ENCODE measurements around the gene PALD1. TPM values are rescaled to one million over a fixed set of nuclear protein-coding genes. Genes with fewer than 3 reads are reported as not detected.

Gene PALD1
- polyA plus RNA-seq, 2 of the 4 experiments (the other 2 are of a cell fraction): 3.6 to 5.5 TPM

GRCh38 chr10:70582793-70583668 lies 104.5 kb downstream of the PALD1 start:
- CTCF ChIA-PET: interaction anchor here (1.1 to 1.3 kb wide), 2 partner anchors 23 to 34 kb away, joined by 3 to 4 read pairs; no protein-coding TSS in a partner anchor
- Histone ChIP-seq H3K4me2 (no peak overlapping the region), H3K9me3 (no peaks in the 10 kb centered on the region), H3K27ac (no peak overlapping the region), H3K4me1 (no peaks in the 10 kb centered on the region), H3K4me3 (no peak overlapping the region)
- WGBS (ENCODE audit: missing lambda C conversion rate): 73% methylated on average over 13 of the region's 19 CpGs
- FAIRE-seq (no peak), DNase-seq (ENCODE audit: low read depth in 1 of 2, low spot score in 1 of 2) (no peak), ATAC-seq (no peak)
- POLR2A ChIA-PET: no interaction called here
- TF ChIP-seq GATA3 (IDR thresholded peaks at IDR 0.05; ENCODE audit: borderline replicate concordance): no peak
- TF ChIP-seq CBX2 (IDR thresholded peaks at IDR 0.05; ENCODE audit: borderline replicate concordance, low read depth): no peak
- TF ChIP-seq JUN (IDR thresholded peaks at IDR 0.05): no peak
- no peak for TF ChIP-seq PHF8 (IDR thresholded peaks at IDR 0.05; ENCODE audit: borderline replicate concordance, low read depth)
- TF ChIP-seq KDM5A (IDR thresholded peaks at IDR 0.05): no peak
- no peak for TF ChIP-seq CHD4 (IDR thresholded peaks at IDR 0.05; ENCODE audit: borderline replicate concordance)
- no peak for TF ChIP-seq POLR2A (IDR thresholded peaks at IDR 0.05; ENCODE audit: low read length)
- no peak for TF ChIP-seq POLR2AphosphoS2 (conservative IDR thresholded peaks at IDR 0.05; ENCODE audit: low read length)
- TF ChIP-seq CBX8 (IDR thresholded peaks at IDR 0.05): no peak
- no peak for TF ChIP-seq ZSCAN20 (CRISPR knock-in tag; IDR thresholded peaks at IDR 0.05)
- TF ChIP-seq KDM1A (IDR thresholded peaks at IDR 0.05; ENCODE audit: low read depth): no peak
- TF ChIP-seq CEBPB (IDR thresholded peaks at IDR 0.05): no peak
- TF ChIP-seq MAX (IDR thresholded peaks at IDR 0.05): no peak
- TF ChIP-seq MAFK (IDR thresholded peaks at IDR 0.05; ENCODE audit: partially characterized antibody): no peak
- no peak for TF ChIP-seq EHMT2 (IDR thresholded peaks at IDR 0.05; ENCODE audit: low read depth)
- no peak for TF ChIP-seq FOSB (CRISPR knock-in tag; IDR thresholded peaks at IDR 0.05)
- TF ChIP-seq FOSL2 (IDR thresholded peaks at IDR 0.05): no peak
- TF ChIP-seq FOSL2 (CRISPR knock-in tag; IDR thresholded peaks at IDR 0.05): no peak
- no peak for TF ChIP-seq RAD21 (conservative IDR thresholded peaks at IDR 0.05 in 1 of 2, IDR thresholded peaks at IDR 0.05 in 1 of 2)
- TF ChIP-seq SMC3 (IDR thresholded peaks at IDR 0.05): no peak

- ChIA-PET POLR2A (no interaction called here), CTCF (interaction anchor here (0.7 to 2.1 kb wide), 3 partner anchors 34 to 1131 kb away, joined by 3 to 6 read pairs (median 3); no protein-coding TSS in a partner anchor)
- H3K27ac ChIP-seq: no peak overlapping the region
- no peak overlapping the region for H3K4me3 ChIP-seq
- WGBS (ENCODE audit: missing lambda C conversion rate): 46% methylated on average over 2 of the region's 2 CpGs
- no peak for FAIRE-seq
- H3K4me2 ChIP-seq: no peak overlapping the region
- no peaks in the 10 kb centered on the region for H3K9me3 ChIP-seq
- H3K4me1 ChIP-seq: no peaks in the 10 kb centered on the region
- no peak for ATAC-seq
- no peak for DNase-seq (ENCODE audit: low read depth in 1 of 2, low spot score in 1 of 2)
- TF ChIP-seq EHF (CRISPR knock-in tag; IDR thresholded peaks at IDR 0.05) (no peak), MYC (IDR thresholded peaks at IDR 0.05; ENCODE audit: borderline replicate concordance, low read length) (no peak), CBX8 (IDR thresholded peaks at IDR 0.05) (no peak), E2F6 (IDR thresholded peaks at IDR 0.05; ENCODE audit: borderline replicate concordance, low read depth) (no peak), FOXS1 (CRISPR knock-in tag; IDR thresholded peaks at IDR 0.05) (no peak), MAFK (IDR thresholded peaks at IDR 0.05; ENCODE audit: partially characterized antibody) (no peak), KDM1A (IDR thresholded peaks at IDR 0.05; ENCODE audit: low read depth) (no peak), CHD2 (IDR thresholded peaks at IDR 0.05; ENCODE audit: low read length, partially characterized antibody) (no peak), MAX (IDR thresholded peaks at IDR 0.05) (no peak), HOXB13 (CRISPR knock-in tag; IDR thresholded peaks at IDR 0.05; ENCODE audit: low read depth) (no peak), FOSL2 (IDR thresholded peaks at IDR 0.05) (no peak), FOSL2 (CRISPR knock-in tag; IDR thresholded peaks at IDR 0.05) (no peak), BHLHE40 (IDR thresholded peaks at IDR 0.05; ENCODE audit: low read depth, low read length) (no peak), POLR2A (IDR thresholded peaks at IDR 0.05; ENCODE audit: low read length) (no peak), EHMT2 (IDR thresholded peaks at IDR 0.05; ENCODE audit: low read depth) (no peak), ESRRA (IDR thresholded peaks at IDR 0.05; ENCODE audit: borderline replicate concordance, low read length) (no peak), ZNF302 (CRISPR knock-in tag; IDR thresholded peaks at IDR 0.05) (no peak), CHD4 (IDR thresholded peaks at IDR 0.05; ENCODE audit: borderline replicate concordance) (no peak), CTCF (IDR thresholded peaks at IDR 0.05) (no peak), TP53 (CRISPR knock-in tag; IDR thresholded peaks at IDR 0.05) (no peak)
These were observed 105.1 kb downstream of the PALD1 start for GRCh38 chr10:70583669-70584037.

All from A549 (cell line).